DND-41 (cell line): ENCODE data around the gene MGAT5.

Source experiments
- ATAC-seq: fragments of 200-7000 bp; cut with Tn5 transposase; 3 replicates; pipeline ENCODE4 v1.9.1; 2021; ENCODE audit warnings: low read depth; ENCODE audit not compliant: insufficient read depth
- DNase-seq: peaks from one replicate; pipeline ENCODE4 v3.0.0-alpha.2; 2020
- H2AFZ ChIP-seq: 2 replicates; pipeline ENCODE4 v1.6.0; 2012; ENCODE audit warnings: low read depth, low read length
- H3K27ac ChIP-seq: 2 replicates; pipeline ENCODE4 v1.5.1; 2012; ENCODE audit warnings: low read length, inconsistent platforms
- H3K27me3 ChIP-seq: fragments of 200-600 bp; sonication (generic); 2 replicates; pipeline ENCODE4 v1.6.0; 2012; ENCODE audit warnings: low read length, mild to moderate bottlenecking, inconsistent platforms; ENCODE audit not compliant: insufficient read depth, poor library complexity
- H3K36me3 ChIP-seq: 2 replicates; pipeline ENCODE4 v1.5.1; 2012; ENCODE audit warnings: low read length, inconsistent platforms; ENCODE audit not compliant: insufficient read depth
- H3K4me1 ChIP-seq: 2 replicates; pipeline ENCODE4 v1.5.1; 2012; ENCODE audit warnings: mild to moderate bottlenecking, low read length; ENCODE audit not compliant: insufficient read depth
- H3K4me2 ChIP-seq: 2 replicates; pipeline ENCODE4 v1.6.0; 2012; ENCODE audit warnings: mild to moderate bottlenecking, moderate library complexity, low read length, inconsistent platforms; ENCODE audit not compliant: insufficient read depth
- H3K4me3 ChIP-seq, 2 experiments: fragments of 200-600 bp in 1 of 2; shearing (Covaris generic) in 1 of 2; 2 replicates each; pipeline ENCODE4 v1.5.1; 2012 to 2016; ENCODE audit warnings: inconsistent platforms in 2 of 2, low read length in 2 of 2, mild to moderate bottlenecking in 2 of 2, low read depth in 1 of 2, moderate library complexity in 1 of 2
- H3K79me2 ChIP-seq: 2 replicates; pipeline ENCODE4 v1.6.0; 2012; ENCODE audit warnings: low read length, inconsistent platforms; ENCODE audit not compliant: insufficient read depth
- H3K9ac ChIP-seq: 2 replicates; pipeline ENCODE4 v1.6.0; 2012; ENCODE audit warnings: low read depth, mild to moderate bottlenecking, inconsistent platforms, low read length, moderate library complexity
- H3K9me3 ChIP-seq: 2 replicates; pipeline ENCODE4 v1.5.1; 2012; ENCODE audit warnings: low read length, moderate library complexity, mild to moderate bottlenecking, inconsistent platforms; ENCODE audit not compliant: insufficient read depth, severe bottlenecking
- H4K20me1 ChIP-seq: 2 replicates; pipeline ENCODE4 v1.6.0; 2012; ENCODE audit warnings: low read length; ENCODE audit not compliant: insufficient read depth
- EZH2 ChIP-seq: IDR thresholded peaks from 3 replicates; pipeline ENCODE4 v1.6.1; 2012; ENCODE audit warnings: borderline replicate concordance, low read depth, mild to moderate bottlenecking, moderate library complexity, low read length, inconsistent platforms; ENCODE audit not compliant: severe bottlenecking
- TF ChIP-seq, protein P1 (sequence below): IDR thresholded peaks from 2 replicates; pipeline ENCODE4 v1.5.1; 2012; ENCODE audit warnings: borderline replicate concordance, low read length, moderate library complexity, mild to moderate bottlenecking; ENCODE audit not compliant: poor library complexity, severe bottlenecking; ENCODE audit errors: extremely low read depth

Gene MGAT5

GRCh38 chr2:134344954-134345697 is 91.3 kb downstream of the MGAT5 start:
- TF ChIP-seq, protein P1, sequence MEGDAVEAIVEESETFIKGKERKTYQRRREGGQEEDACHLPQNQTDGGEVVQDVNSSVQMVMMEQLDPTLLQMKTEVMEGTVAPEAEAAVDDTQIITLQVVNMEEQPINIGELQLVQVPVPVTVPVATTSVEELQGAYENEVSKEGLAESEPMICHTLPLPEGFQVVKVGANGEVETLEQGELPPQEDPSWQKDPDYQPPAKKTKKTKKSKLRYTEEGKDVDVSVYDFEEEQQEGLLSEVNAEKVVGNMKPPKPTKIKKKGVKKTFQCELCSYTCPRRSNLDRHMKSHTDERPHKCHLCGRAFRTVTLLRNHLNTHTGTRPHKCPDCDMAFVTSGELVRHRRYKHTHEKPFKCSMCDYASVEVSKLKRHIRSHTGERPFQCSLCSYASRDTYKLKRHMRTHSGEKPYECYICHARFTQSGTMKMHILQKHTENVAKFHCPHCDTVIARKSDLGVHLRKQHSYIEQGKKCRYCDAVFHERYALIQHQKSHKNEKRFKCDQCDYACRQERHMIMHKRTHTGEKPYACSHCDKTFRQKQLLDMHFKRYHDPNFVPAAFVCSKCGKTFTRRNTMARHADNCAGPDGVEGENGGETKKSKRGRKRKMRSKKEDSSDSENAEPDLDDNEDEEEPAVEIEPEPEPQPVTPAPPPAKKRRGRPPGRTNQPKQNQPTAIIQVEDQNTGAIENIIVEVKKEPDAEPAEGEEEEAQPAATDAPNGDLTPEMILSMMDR = no peak
- no peak for TF ChIP-seq EZH2
- ATAC-seq (no peak), DNase-seq (no peak)
- Histone ChIP-seq H3K9ac (no peak overlapping the region), H3K36me3 (peaks cover 56% of the 10 kb centered on the region), H3K79me2 (no peaks in the 10 kb centered on the region), H2AFZ (no peak overlapping the region), H3K27ac (no peak overlapping the region), H3K4me2 (no peak overlapping the region), H3K4me1 (no peaks in the 10 kb centered on the region), H4K20me1 (no peaks in the 10 kb centered on the region), H3K9me3 (no peaks in the 10 kb centered on the region), H3K27me3 (no peaks in the 10 kb centered on the region), H3K4me3 (no peak overlapping the region)

DNA sequence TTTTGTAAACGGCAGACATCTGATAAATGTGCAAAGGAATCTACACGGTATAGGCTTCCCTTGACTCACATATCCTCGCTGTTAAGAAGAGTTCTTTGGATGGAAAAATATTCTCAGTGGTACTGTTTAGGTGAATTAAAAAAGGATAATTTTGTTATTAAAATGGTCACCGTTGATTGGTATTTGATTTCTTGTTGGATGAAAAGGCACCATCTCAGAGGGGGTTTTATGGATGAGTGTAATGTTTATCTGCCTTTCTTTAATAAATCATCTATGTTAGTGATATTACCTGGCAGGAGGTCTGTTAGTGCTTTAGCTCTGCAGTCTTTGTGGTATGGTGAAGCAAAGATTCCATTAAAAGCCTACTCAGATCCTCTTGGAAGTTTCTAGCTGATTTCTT is 92.3 kb downstream of the MGAT5 start:
- Histone ChIP-seq H2AFZ (no peak overlapping the region), H3K27me3 (no peaks in the 10 kb centered on the region), H3K4me2 (no peak overlapping the region), H3K9me3 (no peaks in the 10 kb centered on the region), H3K4me3 (no peak overlapping the region), H4K20me1 (no peaks in the 10 kb centered on the region), H3K4me1 (no peaks in the 10 kb centered on the region), H3K79me2 (no peaks in the 10 kb centered on the region), H3K36me3 (peaks cover 58% of the 10 kb centered on the region), H3K27ac (no peak overlapping the region), H3K9ac (no peak overlapping the region)
- no peak for DNase-seq
- no peak for ATAC-seq
- TF ChIP-seq EZH2 = no peak
- TF ChIP-seq, protein P1 = no peak

GRCh38 chr2:134347756-134348155 is 93.9 kb downstream of the MGAT5 start:
- Histone ChIP-seq H3K9me3 (no peaks in the 10 kb centered on the region), H3K4me3 (no peak overlapping the region), H3K36me3 (peaks cover 56% of the 10 kb centered on the region), H2AFZ (no peak overlapping the region), H3K27ac (no peak overlapping the region), H4K20me1 (no peaks in the 10 kb centered on the region), H3K4me1 (no peaks in the 10 kb centered on the region), H3K79me2 (no peaks in the 10 kb centered on the region), H3K27me3 (no peaks in the 10 kb centered on the region), H3K4me2 (no peak overlapping the region), H3K9ac (no peak overlapping the region)
- no peak for ATAC-seq
- no peak for DNase-seq
- TF ChIP-seq, protein P1 = no peak
- TF ChIP-seq EZH2 = no peak

- H3K36me3 ChIP-seq = peaks cover 56% of the 10 kb centered on the region
- DNase-seq (no peak), ATAC-seq (no peak)
- no peak overlapping the region for H3K4me2 ChIP-seq
- H3K9ac ChIP-seq = no peak overlapping the region
- no peaks in the 10 kb centered on the region for H4K20me1 ChIP-seq
- no peaks in the 10 kb centered on the region for H3K9me3 ChIP-seq
- no peak overlapping the region for H2AFZ ChIP-seq
- H3K27ac ChIP-seq = no peak overlapping the region
- no peak for TF ChIP-seq EZH2
- TF ChIP-seq, protein P1 = no peak
- H3K27me3 ChIP-seq = no peaks in the 10 kb centered on the region
- no peaks in the 10 kb centered on the region for H3K79me2 ChIP-seq
- H3K4me1 ChIP-seq = no peaks in the 10 kb centered on the region
- H3K4me3 ChIP-seq = no peak overlapping the region
These were observed 94.4 kb downstream of the MGAT5 start for GRCh38 chr2:134348239-134348638.
